ENCODE measurements around the gene ZXDC.
A peak's percentile ranks its signal among the peaks of the same experiment; 100 is the strongest.

Gene ZXDC

DNA sequence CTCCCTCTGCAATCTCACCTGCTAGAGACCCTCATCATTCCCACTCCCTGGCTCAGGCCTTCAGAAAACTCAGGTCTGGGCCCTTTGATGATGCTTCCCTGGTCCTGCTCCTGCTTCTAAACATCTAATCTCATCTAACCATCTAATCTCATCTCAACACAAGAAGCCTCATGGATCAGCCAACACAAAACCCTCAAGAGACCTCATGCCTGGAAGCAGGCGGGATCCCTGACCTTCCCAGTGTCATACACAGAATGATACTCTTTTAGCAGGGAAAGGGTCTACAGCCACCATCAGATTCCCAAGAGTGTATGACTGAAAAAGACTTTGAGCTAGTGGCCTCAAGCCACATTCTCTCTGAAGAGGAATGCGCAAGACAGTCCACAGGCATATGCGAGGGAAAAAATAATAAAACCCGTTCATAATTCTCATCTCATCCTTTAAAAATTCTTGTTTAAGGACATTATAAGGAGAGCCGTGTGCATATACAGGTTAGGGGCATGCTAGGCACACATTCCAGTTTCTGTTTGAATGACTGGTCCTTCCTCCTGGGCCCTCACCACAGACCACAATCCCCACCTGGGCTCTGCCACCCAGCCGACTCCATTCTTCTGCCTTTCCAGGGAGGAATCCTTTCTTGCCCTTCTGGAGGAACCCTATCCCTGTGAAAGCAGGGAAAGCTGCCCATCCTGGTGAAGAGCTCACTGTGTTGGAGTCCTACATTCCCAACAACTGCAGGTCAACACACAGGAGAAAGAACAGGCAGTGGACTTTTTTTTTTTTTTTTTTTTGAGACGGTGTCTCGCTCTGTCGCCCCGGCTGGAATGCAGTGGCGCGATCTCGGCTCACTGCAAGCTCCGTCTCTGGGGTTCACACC, 2.2 kb downstream of the ZXDC start:
- DNase-seq, result no peak

GRCh38 chr3:126472277-126473006, 3.2 kb downstream of the ZXDC start:
- DNase-seq, result peak in 1 of 2 experiments; percentile 56

- no peak for DNase-seq
Measured at GRCh38 chr3:126469479-126469878, 6.2 kb downstream of the ZXDC start.

DNA sequence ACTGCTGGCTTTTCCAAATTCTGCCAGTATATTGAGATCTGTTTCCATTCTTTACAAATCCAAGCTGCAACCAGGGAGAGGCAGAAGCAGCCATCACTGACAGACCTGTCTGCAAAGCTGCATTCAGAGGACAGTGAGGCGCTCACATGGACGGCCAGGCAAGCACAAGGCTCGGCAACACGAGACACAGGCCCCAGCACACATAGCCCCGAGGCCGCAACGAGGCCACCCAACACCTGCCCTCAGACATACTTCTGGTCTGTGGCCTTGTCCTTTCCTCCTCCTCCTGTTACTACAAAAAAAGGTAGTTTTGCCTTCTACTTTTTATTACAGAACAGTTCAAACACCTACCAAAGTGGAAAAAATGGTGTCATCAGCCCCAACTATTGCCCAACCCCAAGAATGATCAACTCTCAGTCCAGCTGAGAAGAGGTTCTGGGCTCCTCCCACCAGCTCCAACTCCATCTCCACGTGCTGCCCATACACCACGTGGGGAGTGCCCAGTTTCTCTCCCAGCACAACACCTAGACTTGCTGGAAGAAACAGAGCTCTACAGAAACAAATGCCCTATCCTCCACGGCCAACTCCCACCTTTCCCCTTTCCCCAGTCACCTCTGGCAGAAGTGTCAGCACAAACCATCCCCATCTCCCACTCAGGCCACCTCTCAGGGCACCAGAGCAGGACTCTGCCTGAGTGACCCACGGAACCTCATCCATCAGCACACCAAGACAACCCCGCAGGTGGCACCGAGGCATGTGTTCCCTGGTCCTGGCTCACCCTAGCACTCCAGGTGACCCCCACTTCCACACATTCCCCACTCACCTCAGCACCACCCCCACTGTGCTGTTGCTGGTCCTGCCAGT, 7.4 kb downstream of the ZXDC start:
- DNase-seq, result no peak

DNA sequence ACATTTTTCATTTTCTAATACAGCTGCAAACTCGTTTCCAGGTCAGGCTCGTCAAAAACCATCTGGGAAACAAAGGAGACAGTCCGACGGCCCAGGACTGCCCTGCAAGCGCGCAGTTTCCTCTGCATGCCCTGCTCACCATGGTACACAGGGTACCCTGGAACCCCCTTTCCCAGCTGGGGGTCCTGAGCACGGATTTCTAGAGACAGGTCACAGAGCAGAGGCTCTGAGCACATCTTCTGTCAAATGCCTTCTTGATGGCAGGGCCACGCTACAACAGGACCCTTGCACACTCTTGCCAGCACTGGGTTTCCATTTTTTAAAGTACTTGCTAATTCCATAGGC, 8.1 kb downstream of the ZXDC start:
- no peak for DNase-seq

DNA sequence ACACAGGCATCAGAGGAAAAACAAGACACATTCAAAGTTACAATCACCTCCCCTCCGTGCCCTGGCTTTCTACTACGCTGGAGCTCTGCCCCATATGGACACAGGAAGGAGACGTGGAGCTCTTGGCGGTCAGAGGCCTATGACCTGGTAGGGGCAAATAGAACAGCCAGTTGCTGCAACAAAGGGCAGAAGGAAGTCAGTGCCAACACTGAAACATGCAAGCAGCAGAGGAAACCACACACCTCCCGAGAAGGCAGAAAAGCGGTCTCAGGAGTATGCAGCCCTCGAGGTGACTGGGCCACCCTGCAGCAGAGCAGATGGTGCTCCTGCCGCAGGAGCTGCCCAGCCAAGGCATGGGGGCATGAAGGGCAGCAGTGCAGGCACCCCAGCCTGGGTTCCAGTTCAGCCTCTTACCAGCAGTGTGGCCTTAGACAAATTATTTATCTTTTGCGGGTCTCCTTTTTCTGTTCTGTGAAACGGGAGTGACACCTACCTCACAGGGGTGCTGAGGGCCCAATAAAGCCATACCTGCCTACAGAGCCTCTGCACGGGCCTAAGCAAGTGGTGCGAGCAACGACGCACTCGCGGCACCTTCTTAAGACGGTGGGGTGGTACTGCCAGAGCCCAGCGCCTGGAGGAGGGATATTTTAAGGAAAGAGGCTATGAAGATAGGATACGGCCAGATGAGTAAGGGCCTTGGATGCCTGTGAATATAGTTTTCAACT, 8.6 kb downstream of the ZXDC start:
- peak in 1 of 2 experiments; percentile 53 for DNase-seq

GRCh38 chr3:126465928-126466544, 9.7 kb downstream of the ZXDC start:
- DNase-seq, result peak; percentile 98

DNA sequence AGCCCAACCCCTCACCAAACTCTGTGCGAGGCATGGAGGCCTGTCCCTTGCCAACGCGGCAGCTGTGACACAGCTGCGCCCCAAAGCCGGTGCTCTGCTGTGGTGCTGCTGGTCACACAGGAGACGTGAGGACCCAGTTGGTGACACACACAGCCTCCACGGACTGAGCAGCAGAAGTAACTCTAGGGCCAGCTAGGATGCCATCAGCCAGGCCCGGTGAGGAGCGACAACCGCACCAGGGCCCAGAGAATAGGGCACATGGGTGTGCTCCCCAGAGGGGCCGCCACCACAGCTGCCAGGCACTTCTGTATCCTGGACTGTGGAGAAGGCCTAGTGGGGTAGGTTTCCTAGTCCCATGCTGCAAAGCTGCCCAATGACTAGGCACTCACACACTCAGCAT, 10.7 kb downstream of the ZXDC start:
- DNase-seq, result peak in 1 of 2 experiments; percentile 44

DNA sequence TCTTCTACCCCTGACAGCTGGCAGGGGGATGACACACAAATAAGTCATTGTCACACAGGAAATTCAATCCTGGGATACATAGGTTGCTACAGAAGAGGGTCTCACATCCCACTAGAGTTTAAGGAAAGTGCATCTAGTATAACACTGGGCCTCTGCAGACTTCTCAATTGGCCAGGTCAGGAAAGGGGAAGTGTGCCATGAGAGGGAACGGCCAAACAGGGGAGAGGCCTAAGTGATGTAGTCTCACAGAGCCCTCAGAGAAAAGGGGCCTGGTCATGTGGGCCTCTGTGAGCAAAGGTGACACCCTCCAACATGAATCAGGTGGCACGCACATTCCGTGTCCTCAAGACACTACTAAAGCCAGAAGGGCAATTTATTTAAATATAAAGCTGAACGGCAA, 11.2 kb downstream of the ZXDC start:
- DNase-seq, result peak in 1 of 2 experiments; percentile 97

DNA sequence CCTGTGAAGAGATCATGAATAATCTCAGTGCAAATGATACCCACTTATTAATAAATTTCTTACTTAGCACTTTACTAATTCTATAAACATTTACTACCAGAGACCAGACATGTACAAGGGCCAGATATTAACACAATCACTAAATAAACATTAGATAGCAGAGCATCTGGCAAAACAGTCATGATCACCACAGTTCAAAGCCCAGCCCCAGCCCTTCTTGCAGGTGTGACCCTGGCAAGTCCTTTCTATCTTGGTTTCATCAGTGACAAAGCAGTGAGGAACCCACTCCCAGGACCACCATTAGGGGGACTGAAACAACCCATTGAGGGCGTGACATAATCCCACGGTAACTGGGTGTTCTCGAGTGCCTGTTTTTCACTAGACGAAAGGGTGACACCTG, 11.6 kb downstream of the ZXDC start:
- peak in 1 of 2 experiments; percentile 89 for DNase-seq

DNA sequence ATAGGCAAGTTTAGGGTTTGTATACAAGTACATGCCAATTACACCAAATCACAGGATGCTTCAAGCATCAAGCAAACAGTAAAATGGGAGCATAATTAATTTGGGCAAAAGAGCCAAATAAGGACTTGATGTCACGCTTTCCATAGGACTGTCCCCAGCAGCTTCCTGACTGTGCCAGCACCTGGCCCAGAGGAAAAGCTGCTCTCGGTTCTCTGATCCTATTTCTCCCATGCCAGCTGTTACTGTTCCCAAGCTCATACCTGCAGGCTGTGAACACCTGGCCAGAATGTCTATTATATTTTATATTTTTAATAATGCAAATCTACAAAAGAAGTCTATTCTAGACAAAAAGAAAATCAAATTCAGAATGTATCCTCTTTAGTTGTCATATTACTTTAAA, 12.2 kb downstream of the ZXDC start:
- peak in 1 of 2 experiments; percentile 69 for DNase-seq

- no peak for DNase-seq
Measured at GRCh38 chr3:126461450-126462070, 14.1 kb downstream of the ZXDC start.

DNA sequence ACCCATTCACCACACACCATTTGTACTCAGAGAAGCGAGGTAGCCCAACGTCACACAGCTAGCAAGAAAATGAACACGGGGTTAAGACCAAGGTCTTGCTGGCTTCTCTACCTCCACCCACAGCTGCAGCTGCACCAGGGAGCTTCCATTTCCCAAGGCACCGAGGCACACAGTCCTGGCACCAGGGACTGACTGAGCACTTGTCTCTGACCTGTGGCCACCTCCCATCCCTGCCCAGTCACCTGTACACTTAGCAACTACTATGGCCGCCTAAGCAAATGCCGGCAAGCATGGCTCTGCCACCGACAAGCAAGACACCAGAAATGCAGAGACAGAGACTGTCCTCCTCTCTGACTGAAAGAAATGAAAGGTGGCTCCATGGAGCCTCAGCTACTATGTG, 15.3 kb downstream of the ZXDC start:
- DNase-seq, result no peak

DNA sequence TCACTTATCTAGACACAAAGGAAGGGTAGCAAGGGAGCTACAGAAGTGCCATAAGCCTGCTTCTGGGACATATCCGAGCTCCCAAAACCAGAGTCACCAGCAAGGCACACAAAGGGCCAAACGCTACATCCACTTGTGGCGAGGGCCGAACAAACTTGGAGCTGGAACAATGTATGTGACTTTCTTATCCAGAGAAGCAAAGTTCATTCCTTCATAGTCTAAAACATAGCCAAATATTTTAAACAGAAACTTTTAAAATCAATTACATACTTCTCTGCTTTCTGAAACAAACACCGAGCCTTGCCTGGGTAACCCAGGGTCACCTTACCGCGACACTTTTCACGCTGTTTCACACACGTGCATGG, 15.9 kb downstream of the ZXDC start:
- DNase-seq, result no peak

GRCh38 chr3:126459111-126459762, 16.5 kb downstream of the ZXDC start:
- DNase-seq, result no peak

GRCh38 chr3:126456766-126457388, 18.8 kb downstream of the ZXDC start:
- no peak for DNase-seq

- no peak for DNase-seq
Measured at GRCh38 chr3:126456211-126456610, 19.5 kb downstream of the ZXDC start.

DNA sequence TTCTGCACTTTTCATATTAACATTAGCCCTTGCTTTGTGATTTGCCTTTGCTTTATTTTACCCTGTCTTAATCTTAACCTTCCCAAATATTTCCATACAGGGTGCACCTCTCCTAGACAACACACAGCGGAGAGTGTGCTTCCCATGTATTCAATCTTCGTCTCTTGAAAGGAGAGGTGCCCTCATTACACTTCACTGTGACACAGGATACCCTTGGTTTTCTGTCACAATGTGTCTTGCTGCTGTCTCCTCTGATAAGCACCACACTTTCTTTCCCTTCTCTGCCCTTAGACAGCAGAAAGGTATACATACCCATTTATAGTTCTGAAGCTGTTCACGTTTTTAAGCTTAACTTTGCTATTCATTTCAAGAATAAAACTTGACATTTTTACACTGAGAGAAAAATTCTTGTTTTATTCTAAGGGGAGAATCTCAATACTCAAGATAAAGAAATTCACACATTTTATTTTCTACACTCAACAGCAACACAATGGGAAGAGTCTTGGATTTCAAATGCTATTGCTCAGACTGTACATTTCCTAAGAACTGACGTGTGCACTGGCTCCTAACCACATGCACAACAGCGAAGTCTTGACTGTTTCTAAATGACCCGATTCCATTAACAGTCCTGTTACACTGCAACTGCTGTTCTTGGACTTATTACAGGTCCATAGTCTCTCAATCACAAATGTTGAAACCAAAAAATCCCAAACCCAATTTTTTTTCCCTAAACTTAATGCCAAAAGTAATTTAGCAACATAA, 21.1 kb downstream of the ZXDC start:
- no peak for DNase-seq

- no peak for DNase-seq
Measured at GRCh38 chr3:126454025-126454424, 21.7 kb downstream of the ZXDC start.

DNA sequence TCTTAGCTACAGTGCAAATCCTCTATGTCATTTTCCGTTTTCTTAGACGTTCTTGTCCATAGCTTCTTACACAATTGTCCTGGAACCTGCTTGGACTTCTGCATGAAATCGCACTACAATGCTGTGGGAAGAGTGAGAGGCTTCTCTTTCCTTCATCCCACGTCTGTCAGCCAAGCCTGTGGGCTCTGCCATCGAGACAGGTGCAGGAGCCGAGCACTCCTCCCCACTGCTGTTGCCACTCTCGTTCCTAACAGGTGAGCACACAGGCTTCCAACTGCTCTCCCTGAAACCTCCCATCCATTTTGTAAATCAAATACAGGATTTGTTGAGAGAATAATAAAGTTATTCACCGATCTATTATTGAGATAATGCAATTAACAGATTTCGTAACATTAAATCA, 23.5 kb downstream of the ZXDC start:
- DNase-seq, result no peak

Measured in NCI-H524 (cell line).